ENCODE data around the gene EGFL6.
"Not testable (repeated sequence)": the region's sequence is repeated elsewhere in the genome, so short reads cannot be mapped to it uniquely, and the experiment has no call there.

EGFL6 gene

GRCh38 chrX:13597874-13598273 lies 28.5 kb downstream of the EGFL6 start:
- no peak for DNase-seq (ENCODE audit: low read depth in 2 of 2)

GRCh38 chrX:13598877-13599276 lies 29.5 kb downstream of the EGFL6 start:
- no peak for DNase-seq (ENCODE audit: low read depth in 2 of 2)

GRCh38 chrX:13599491-13599890 lies 30.1 kb downstream of the EGFL6 start:
- DNase-seq (ENCODE audit: low read depth in 2 of 2), result no peak

GRCh38 chrX:13605611-13606010 lies 36.2 kb downstream of the EGFL6 start:
- DNase-seq (ENCODE audit: low read depth in 2 of 2), result no peak

GRCh38 chrX:13607331-13607995 lies 38.1 kb downstream of the EGFL6 start:
- no peak for DNase-seq (ENCODE audit: low read depth in 2 of 2)

GRCh38 chrX:13607996-13608365 lies 38.6 kb downstream of the EGFL6 start:
- no peak for DNase-seq (ENCODE audit: low read depth in 2 of 2)

- DNase-seq (ENCODE audit: low read depth in 2 of 2), result no peak
Observed at GRCh38 chrX:13614154-13614553, 44.8 kb downstream of the EGFL6 start.

GRCh38 chrX:13620207-13620606 lies 50.8 kb downstream of the EGFL6 start:
- no peak for DNase-seq (ENCODE audit: low read depth in 2 of 2)

GRCh38 chrX:13622401-13622964 lies 53.1 kb downstream of the EGFL6 start:
- DNase-seq (ENCODE audit: low read depth in 2 of 2), result no peak

- no peak for DNase-seq (ENCODE audit: low read depth in 2 of 2)
Observed at GRCh38 chrX:13627306-13627705, 57.9 kb downstream of the EGFL6 start.

GRCh38 chrX:13637224-13637623 lies 67.8 kb downstream of the EGFL6 start:
- DNase-seq (ENCODE audit: low read depth in 2 of 2), result not testable (repeated sequence)

GRCh38 chrX:13638021-13638420 lies 68.6 kb downstream of the EGFL6 start:
- DNase-seq (ENCODE audit: low read depth in 2 of 2), result no peak

GRCh38 chrX:13638826-13639225 lies 69.4 kb downstream of the EGFL6 start:
- no peak for DNase-seq (ENCODE audit: low read depth in 2 of 2)

- not testable (repeated sequence) for DNase-seq (ENCODE audit: low read depth in 2 of 2)
Observed at GRCh38 chrX:13641684-13642083, 72.3 kb downstream of the EGFL6 start.

GRCh38 chrX:13645464-13646153 lies 76.2 kb downstream of the EGFL6 start:
- DNase-seq (ENCODE audit: low read depth in 2 of 2), result no peak

GRCh38 chrX:13646154-13646549 lies 76.8 kb downstream of the EGFL6 start:
- DNase-seq (ENCODE audit: low read depth in 2 of 2), result no peak

GRCh38 chrX:13647709-13648212 lies 78.4 kb downstream of the EGFL6 start:
- DNase-seq (ENCODE audit: low read depth in 2 of 2), result peak in 1 of 2 donors; percentile 29

- DNase-seq (ENCODE audit: low read depth in 2 of 2), result not testable (repeated sequence)
Observed at GRCh38 chrX:13648336-13648735, 78.9 kb downstream of the EGFL6 start.

GRCh38 chrX:13649838-13650237 lies 80.4 kb downstream of the EGFL6 start:
- DNase-seq (ENCODE audit: low read depth in 2 of 2), result no peak

GRCh38 chrX:13650318-13650717 lies 80.9 kb downstream of the EGFL6 start:
- no peak for DNase-seq (ENCODE audit: low read depth in 2 of 2)

- DNase-seq (ENCODE audit: low read depth in 2 of 2), result no peak
Observed at GRCh38 chrX:13651150-13651549, 81.7 kb downstream of the EGFL6 start.

- no peak for DNase-seq (ENCODE audit: low read depth in 2 of 2)
Observed at GRCh38 chrX:13652287-13652793, 82.9 kb downstream of the EGFL6 start.
